Activated naive CD4-positive, alpha-beta T cell treated with anti-CD3 and anti-CD28 coated beads for 36 hours (primary cell): ENCODE measurements around the gene CELA3A. TPM values are rescaled to one million over a fixed set of nuclear protein-coding genes. Genes with fewer than 3 reads are reported as not detected.
"Not testable (repeated sequence)": the region's sequence is repeated elsewhere in the genome, so short reads cannot be mapped to it uniquely, and the experiment has no call there.

ENCODE experiments used
- CTCF ChIA-PET: fragments of 350-600 bp; sonication (Branson Sonifier 250); formaldehyde crosslinking; loops from one replicate; lab custom pipeline; 2021; ENCODE audit warnings: antibody characterized with exemption; lab: Charles Lee
- DNase-seq: peaks from one replicate; pipeline ENCODE4 v3.0.0-alpha.2; 2020
- H3K27ac Mint-ChIP-seq: one replicate; pipeline ENCODE4 v1.8.0; 2021; ENCODE audit warnings: mild to moderate bottlenecking, mixed read lengths
- H3K27me3 Mint-ChIP-seq: one replicate; pipeline ENCODE4 v1.8.0; 2021; ENCODE audit warnings: low read depth, mixed read lengths
- H3K36me3 Mint-ChIP-seq: one replicate; pipeline ENCODE4 v1.8.0; 2021; ENCODE audit warnings: low read depth, mixed read lengths
- H3K4me1 Mint-ChIP-seq: one replicate; pipeline ENCODE4 v1.8.0; 2021; ENCODE audit warnings: low read depth, mixed read lengths
- H3K4me3 Mint-ChIP-seq: one replicate; pipeline ENCODE4 v1.8.0; 2021; ENCODE audit warnings: mild to moderate bottlenecking, moderate library complexity, mixed read lengths
- H3K9me3 Mint-ChIP-seq: one replicate; pipeline ENCODE4 v1.8.0; 2021; ENCODE audit warnings: mixed read lengths
- intact Hi-C: fragments of 100-400 bp; cut with micrococcal nuclease; formaldehyde crosslinking; loops from one replicate; pipeline ENCODE4 v1.15.1; 2023
- total RNA-seq, 2 experiments: library from RNA; stranded (reverse); gene quantifications; one replicate each; pipeline ENCODE4 v1.2.3, GENCODE V29; 2021

Gene CELA3A
- not detected for total RNA-seq

GRCh38 chr1:22001409-22001808 lies at the start of gene CELA3A:
Gene CELA3A (plus strand): TSS chr1:22001657. CDS start chr1:22001675, 18 bp downstream.
- Mint-ChIP-seq H3K9me3 (no peaks in the 10 kb centered on the region), H3K4me3 (no peak within 1 kb of the TSS), H3K27me3 (no peaks in the 10 kb centered on the region), H3K4me1 (no peaks in the 10 kb centered on the region), H3K27ac (no peak within 1 kb of the TSS), H3K36me3 (no peaks in the 10 kb centered on the region)
- intact Hi-C loops, result no loop called here
- no peak for DNase-seq
- CTCF ChIA-PET, result interaction anchor here (0.6 kb wide), 2 partner anchors 143 to 781 kb away, joined by 3 to 4 read pairs; no protein-coding TSS in a partner anchor

- no peak overlapping the region for H3K27ac Mint-ChIP-seq
- CTCF ChIA-PET, result no interaction called here
Measured at GRCh38 chr1:21952786-21953520, 48.5 kb upstream of the CELA3A start.

GRCh38 chr1:21955058-21955457 lies 46.4 kb upstream of the CELA3A start:
- CTCF ChIA-PET, result no interaction called here
- no peaks in the 10 kb centered on the region for H3K9me3 Mint-ChIP-seq
- intact Hi-C loops, result no loop called here
- DNase-seq, result no peak
- H3K4me3 Mint-ChIP-seq, result no peak overlapping the region
- H3K36me3 Mint-ChIP-seq, result no peaks in the 10 kb centered on the region
- H3K27ac Mint-ChIP-seq, result no peak overlapping the region
- H3K4me1 Mint-ChIP-seq, result peaks cover 29% of the 10 kb centered on the region
- no peaks in the 10 kb centered on the region for H3K27me3 Mint-ChIP-seq

More at GRCh38 chr1:21952786-21953520, 48.5 kb upstream of the CELA3A start:
- Mint-ChIP-seq H3K36me3 (no peaks in the 10 kb centered on the region), H3K4me1 (peaks cover 22% of the 10 kb centered on the region), H3K27me3 (no peaks in the 10 kb centered on the region), H3K9me3 (no peaks in the 10 kb centered on the region), H3K4me3 (no peak overlapping the region)
- intact Hi-C loops, result no loop called here
- DNase-seq, result no peak

GRCh38 chr1:21955501-21956281 lies 45.8 kb upstream of the CELA3A start:
- intact Hi-C loops, result loop anchor here (2.0 kb wide), 2 partner anchors 19 to 173 kb away; partner anchors contain the start of genes HSPG2 and USP48
- H3K27ac Mint-ChIP-seq, result peak overlapping the region; percentile 86
- CTCF ChIA-PET, result interaction anchor here (1.3 kb wide), 1 partner anchor 7 kb away, joined by 4 read pairs; no protein-coding TSS in a partner anchor
- H3K36me3 Mint-ChIP-seq, result no peaks in the 10 kb centered on the region
- no peaks in the 10 kb centered on the region for H3K27me3 Mint-ChIP-seq
- no peak overlapping the region for H3K4me3 Mint-ChIP-seq
- peaks cover 29% of the 10 kb centered on the region for H3K4me1 Mint-ChIP-seq
- DNase-seq, result peak; percentile 24
- H3K9me3 Mint-ChIP-seq, result no peaks in the 10 kb centered on the region

GRCh38 chr1:21956720-21957552 lies 44.5 kb upstream of the CELA3A start:
- Mint-ChIP-seq H3K36me3 (no peaks in the 10 kb centered on the region), H3K27me3 (no peaks in the 10 kb centered on the region), H3K9me3 (no peaks in the 10 kb centered on the region), H3K4me3 (peak overlapping the region; percentile 55), H3K27ac (peak overlapping the region; percentile 86), H3K4me1 (peaks cover 29% of the 10 kb centered on the region)
- CTCF ChIA-PET, result interaction anchor here (0.6 to 1.3 kb wide), 5 partner anchors 9 to 243 kb away, joined by 3 to 5 read pairs (median 3); partner anchors contain the start of gene USP48
- DNase-seq, result peak; percentile 69
- intact Hi-C loops, result loop anchor here (2.0 kb wide), 2 partner anchors 20 to 174 kb away; partner anchors contain the start of genes HSPG2 and USP48

GRCh38 chr1:21961337-21961736 lies 40.1 kb upstream of the CELA3A start:
- intact Hi-C loops, result loop anchor here (5.0 to 10.0 kb wide), 2 partner anchors 304 to 447 kb away; no protein-coding TSS in a partner anchor
- no peaks in the 10 kb centered on the region for H3K36me3 Mint-ChIP-seq
- CTCF ChIA-PET, result no interaction called here
- no peaks in the 10 kb centered on the region for H3K27me3 Mint-ChIP-seq
- no peak overlapping the region for H3K27ac Mint-ChIP-seq
- peaks cover 26% of the 10 kb centered on the region for H3K4me1 Mint-ChIP-seq
- H3K4me3 Mint-ChIP-seq, result no peak overlapping the region
- no peaks in the 10 kb centered on the region for H3K9me3 Mint-ChIP-seq
- no peak for DNase-seq

- no peaks in the 10 kb centered on the region for H3K9me3 Mint-ChIP-seq
- H3K36me3 Mint-ChIP-seq, result no peaks in the 10 kb centered on the region
- no peak overlapping the region for H3K4me3 Mint-ChIP-seq
- intact Hi-C loops, result loop anchor here (5.0 to 10.0 kb wide), 2 partner anchors 304 to 447 kb away; no protein-coding TSS in a partner anchor
- no peak overlapping the region for H3K27ac Mint-ChIP-seq
- no peaks in the 10 kb centered on the region for H3K27me3 Mint-ChIP-seq
- DNase-seq, result no peak
- peaks cover 21% of the 10 kb centered on the region for H3K4me1 Mint-ChIP-seq
- CTCF ChIA-PET, result no interaction called here
Measured at GRCh38 chr1:21961799-21962198, 39.7 kb upstream of the CELA3A start.

GRCh38 chr1:21963477-21964217 lies 37.8 kb upstream of the CELA3A start:
- intact Hi-C loops, result loop anchor here (2.0 to 10.0 kb wide), 3 partner anchors 181 to 449 kb away; partner anchors contain the start of gene USP48
- CTCF ChIA-PET, result interaction anchor here (0.5 to 1.1 kb wide), 9 partner anchors 12 to 1404 kb away, joined by 3 to 6 read pairs (median 4); no protein-coding TSS in a partner anchor
- Mint-ChIP-seq H3K4me1 (peaks cover 3% of the 10 kb centered on the region), H3K4me3 (no peak overlapping the region), H3K9me3 (no peaks in the 10 kb centered on the region), H3K36me3 (no peaks in the 10 kb centered on the region), H3K27me3 (no peaks in the 10 kb centered on the region), H3K27ac (peak overlapping the region; percentile 11)
- peak; percentile 94 for DNase-seq

- Mint-ChIP-seq H3K4me1 (peaks cover 3% of the 10 kb centered on the region), H3K27ac (no peak overlapping the region), H3K27me3 (no peaks in the 10 kb centered on the region), H3K9me3 (no peaks in the 10 kb centered on the region), H3K4me3 (no peak overlapping the region), H3K36me3 (no peaks in the 10 kb centered on the region)
- DNase-seq, result no peak
- intact Hi-C loops, result loop anchor here (10.0 kb wide), 1 partner anchor 452 kb away; no protein-coding TSS in a partner anchor
- CTCF ChIA-PET, result interaction anchor here (0.7 to 0.8 kb wide), 4 partner anchors 11 to 72 kb away, joined by 3 to 4 read pairs (median 4); no protein-coding TSS in a partner anchor
Measured at GRCh38 chr1:21966247-21967000, 35.0 kb upstream of the CELA3A start.

- H3K4me3 Mint-ChIP-seq, H3K27ac Mint-ChIP-seq, DNase-seq, H3K4me1 Mint-ChIP-seq, H3K36me3 Mint-ChIP-seq, H3K27me3 Mint-ChIP-seq, H3K9me3 Mint-ChIP-seq, CTCF ChIA-PET: not testable (repeated sequence)
- intact Hi-C loops, result loop anchor here (10.0 kb wide), 1 partner anchor 452 kb away; no protein-coding TSS in a partner anchor
Measured at GRCh38 chr1:21967216-21967615, 34.2 kb upstream of the CELA3A start.
